Measurements from ENCODE around the gene STXBP5L. TPM values are rescaled to one million over a fixed set of nuclear protein-coding genes. Genes with fewer than 3 reads are reported as not detected.
"Not testable (repeated sequence)": the region's sequence is repeated elsewhere in the genome, so short reads cannot be mapped to it uniquely, and the experiment has no call there.

STXBP5L gene
- total RNA-seq, 2 donors from 2014 or later: 0.97 to 3.6 TPM

DNA sequence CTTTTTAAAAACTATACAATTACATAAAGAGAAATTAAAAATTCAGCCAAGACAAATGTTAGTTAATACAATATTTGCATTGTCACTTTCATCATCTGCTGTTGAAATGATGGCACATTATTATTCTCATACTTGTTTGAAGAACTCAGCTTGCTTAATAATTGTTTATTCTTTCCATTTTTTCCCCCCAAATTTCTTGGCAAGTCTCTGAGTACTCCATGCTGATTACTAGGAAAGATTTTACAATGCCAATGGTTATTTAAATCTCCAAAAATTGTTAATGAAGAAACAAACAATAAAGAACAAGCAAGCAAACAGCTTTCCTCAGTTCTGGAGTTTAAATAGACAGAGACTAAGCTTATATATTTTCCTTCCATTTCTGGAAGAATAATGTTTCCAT lies 15.1 kb upstream of the STXBP5L start:
- Histone ChIP-seq H3K4me1 (ENCODE audit: control insufficient read depth, insufficient read depth, low read length) (no peaks in the 10 kb centered on the region), H3K27me3 (ENCODE audit: control insufficient read depth, insufficient read depth, low read length, poor library complexity, severe bottlenecking) (no peaks in the 10 kb centered on the region), H3K27ac (ENCODE audit: low read depth, low read length) (no peak overlapping the region), H3K9me3 (ENCODE audit: control insufficient read depth, low read length) (no peaks in the 10 kb centered on the region), H3K9ac (ENCODE audit: extremely low read depth, low read length, poor library complexity, severe bottlenecking) (no peak overlapping the region), H3K36me3 (ENCODE audit: control insufficient read depth, insufficient read depth, low read length) (no peaks in the 10 kb centered on the region), H3K4me3 (ENCODE audit: low read length) (no peak overlapping the region)
- no peak for DNase-seq
- no peaks in the 10 kb centered on the region for H3K36me3 Mint-ChIP-seq (ENCODE audit: low read depth)
- H3K27ac Mint-ChIP-seq: no peak overlapping the region
- TF ChIP-seq, protein P1, sequence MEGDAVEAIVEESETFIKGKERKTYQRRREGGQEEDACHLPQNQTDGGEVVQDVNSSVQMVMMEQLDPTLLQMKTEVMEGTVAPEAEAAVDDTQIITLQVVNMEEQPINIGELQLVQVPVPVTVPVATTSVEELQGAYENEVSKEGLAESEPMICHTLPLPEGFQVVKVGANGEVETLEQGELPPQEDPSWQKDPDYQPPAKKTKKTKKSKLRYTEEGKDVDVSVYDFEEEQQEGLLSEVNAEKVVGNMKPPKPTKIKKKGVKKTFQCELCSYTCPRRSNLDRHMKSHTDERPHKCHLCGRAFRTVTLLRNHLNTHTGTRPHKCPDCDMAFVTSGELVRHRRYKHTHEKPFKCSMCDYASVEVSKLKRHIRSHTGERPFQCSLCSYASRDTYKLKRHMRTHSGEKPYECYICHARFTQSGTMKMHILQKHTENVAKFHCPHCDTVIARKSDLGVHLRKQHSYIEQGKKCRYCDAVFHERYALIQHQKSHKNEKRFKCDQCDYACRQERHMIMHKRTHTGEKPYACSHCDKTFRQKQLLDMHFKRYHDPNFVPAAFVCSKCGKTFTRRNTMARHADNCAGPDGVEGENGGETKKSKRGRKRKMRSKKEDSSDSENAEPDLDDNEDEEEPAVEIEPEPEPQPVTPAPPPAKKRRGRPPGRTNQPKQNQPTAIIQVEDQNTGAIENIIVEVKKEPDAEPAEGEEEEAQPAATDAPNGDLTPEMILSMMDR (conservative IDR thresholded peaks at IDR 0.05): no peak
- H3K4me3 Mint-ChIP-seq: no peak overlapping the region
- H3K27me3 Mint-ChIP-seq (ENCODE audit: insufficient read depth): peaks cover 3% of the 10 kb centered on the region
- H3K4me1 Mint-ChIP-seq: no peaks in the 10 kb centered on the region
- H3K9me3 Mint-ChIP-seq: peaks cover 9% of the 10 kb centered on the region

DNA sequence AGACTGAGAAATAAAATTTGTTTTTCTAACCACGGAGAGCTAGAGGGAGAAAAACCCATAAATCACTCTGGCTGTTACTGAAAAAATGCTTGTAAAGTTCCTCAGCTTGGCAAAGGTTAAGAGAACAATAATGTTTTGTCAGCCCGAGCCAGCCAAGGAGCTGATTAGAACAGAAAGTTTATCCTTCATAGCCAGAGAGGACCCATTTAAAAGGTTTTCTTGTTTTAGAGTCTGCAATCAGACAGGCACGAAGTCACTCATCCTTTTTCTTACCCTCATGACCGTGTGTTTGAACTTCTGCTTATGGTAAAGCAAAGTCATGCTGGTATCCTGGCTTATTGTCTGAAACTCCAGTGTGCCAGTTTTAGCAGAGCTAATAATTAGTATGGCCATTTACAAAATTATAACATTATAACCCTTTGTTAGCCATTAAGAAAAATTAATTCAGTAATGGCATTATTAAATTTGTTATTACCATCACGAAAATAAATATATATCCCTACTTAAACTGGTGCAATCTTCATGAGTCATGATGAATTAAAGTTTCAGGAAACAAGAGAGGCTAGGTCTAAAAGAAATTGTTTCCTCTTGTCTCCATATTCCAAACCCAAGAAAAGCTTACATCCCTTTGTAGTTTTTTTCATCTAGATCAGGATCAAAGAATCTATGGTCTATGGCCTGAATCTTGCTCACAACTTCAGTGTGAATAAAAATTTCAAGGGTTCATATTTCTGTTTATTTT lies 13.5 kb upstream of the STXBP5L start:
- Histone ChIP-seq H3K27ac (ENCODE audit: low read depth, low read length) (no peak overlapping the region), H3K9ac (ENCODE audit: extremely low read depth, low read length, poor library complexity, severe bottlenecking) (no peak overlapping the region), H3K4me3 (ENCODE audit: low read length) (no peak overlapping the region), H3K9me3 (ENCODE audit: control insufficient read depth, low read length) (no peaks in the 10 kb centered on the region), H3K27me3 (ENCODE audit: control insufficient read depth, insufficient read depth, low read length, poor library complexity, severe bottlenecking) (no peaks in the 10 kb centered on the region), H3K36me3 (ENCODE audit: control insufficient read depth, insufficient read depth, low read length) (no peaks in the 10 kb centered on the region), H3K4me1 (ENCODE audit: control insufficient read depth, insufficient read depth, low read length) (no peaks in the 10 kb centered on the region)
- no peaks in the 10 kb centered on the region for H3K4me1 Mint-ChIP-seq
- no peak for DNase-seq
- TF ChIP-seq, protein P1 (conservative IDR thresholded peaks at IDR 0.05): no peak
- H3K27ac Mint-ChIP-seq: no peak overlapping the region
- peaks cover 5% of the 10 kb centered on the region for H3K27me3 Mint-ChIP-seq (ENCODE audit: insufficient read depth)
- no peaks in the 10 kb centered on the region for H3K36me3 Mint-ChIP-seq (ENCODE audit: low read depth)
- 69 to 79% methylated on average over 4 to 5 of the region's 5 CpGs for WGBS, 2 experiments (ENCODE audit: insufficient coverage in 1 of 2, insufficient read length in 1 of 2)
- H3K4me3 Mint-ChIP-seq: no peak overlapping the region
- H3K9me3 Mint-ChIP-seq: peaks cover 17% of the 10 kb centered on the region

DNA sequence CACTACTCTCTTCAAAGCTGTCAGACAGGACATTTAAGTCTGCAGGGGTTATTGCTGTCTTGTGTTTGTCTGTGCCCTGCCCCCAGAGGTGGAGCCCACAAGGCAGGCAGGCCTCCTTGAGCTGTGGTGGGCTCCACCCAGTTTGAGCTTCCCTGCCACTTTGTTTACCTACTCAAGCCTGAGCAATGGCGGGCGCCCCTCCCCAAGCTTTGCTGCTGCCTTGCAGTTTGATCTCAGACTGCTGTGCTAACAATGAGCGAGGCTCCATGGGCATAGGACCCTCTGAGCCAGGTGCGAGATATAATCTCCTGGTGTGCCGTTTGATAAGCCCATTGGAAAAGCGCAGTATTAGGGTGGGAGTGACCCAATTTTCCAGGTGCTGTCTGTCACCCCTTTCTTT lies 6.3 kb upstream of the STXBP5L start:
- H3K27me3 Mint-ChIP-seq (ENCODE audit: insufficient read depth): peaks cover 18% of the 10 kb centered on the region
- peaks cover 13% of the 10 kb centered on the region for H3K27me3 ChIP-seq (ENCODE audit: control insufficient read depth, insufficient read depth, low read length, poor library complexity, severe bottlenecking)
- 89 to 90% methylated on average over 2 to 6 of the region's 6 CpGs for WGBS, 2 experiments (ENCODE audit: insufficient coverage in 1 of 2, insufficient read length in 1 of 2)
- not testable (repeated sequence) for H3K36me3 ChIP-seq (ENCODE audit: control insufficient read depth, insufficient read depth, low read length); H3K36me3 Mint-ChIP-seq (ENCODE audit: low read depth); H3K4me3 Mint-ChIP-seq; DNase-seq; H3K4me3 ChIP-seq (ENCODE audit: low read length); H3K27ac ChIP-seq (ENCODE audit: low read depth, low read length); H3K9ac ChIP-seq (ENCODE audit: extremely low read depth, low read length, poor library complexity, severe bottlenecking); H3K4me1 Mint-ChIP-seq; H3K27ac Mint-ChIP-seq; H3K4me1 ChIP-seq (ENCODE audit: control insufficient read depth, insufficient read depth, low read length)
- H3K9me3 ChIP-seq (ENCODE audit: control insufficient read depth, low read length): peaks cover 11% of the 10 kb centered on the region
- peaks cover 40% of the 10 kb centered on the region for H3K9me3 Mint-ChIP-seq

DNA sequence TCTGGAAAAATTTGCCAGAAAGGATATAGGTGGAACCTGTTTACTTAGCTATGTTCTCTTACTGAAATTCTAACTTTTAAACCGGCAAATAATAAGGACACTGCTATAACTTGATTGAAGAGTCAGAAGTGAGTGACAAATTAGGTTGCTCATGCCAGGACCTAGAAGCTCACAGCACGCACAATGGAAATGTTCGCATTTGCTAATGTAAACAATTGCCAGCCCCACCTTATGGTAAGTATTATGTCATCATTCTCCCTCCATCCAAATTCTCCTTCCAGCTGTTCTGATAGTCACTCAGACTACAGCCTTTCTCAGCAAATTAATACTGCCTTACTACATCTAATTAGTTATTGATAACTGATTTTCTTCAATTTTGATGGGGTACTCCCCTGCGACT lies 4.8 kb upstream of the STXBP5L start:
- peaks cover 14% of the 10 kb centered on the region for H3K27me3 ChIP-seq (ENCODE audit: control insufficient read depth, insufficient read depth, low read length, poor library complexity, severe bottlenecking)
- H3K4me3 ChIP-seq (ENCODE audit: low read length): no peak overlapping the region
- whole genome bisulfite sequencing, 2 experiments (ENCODE audit: insufficient coverage in 1 of 2, insufficient read length in 1 of 2): 84 to 100% methylated on average over 2 to 4 of the region's 4 CpGs
- H3K4me1 Mint-ChIP-seq: peaks cover under 1% of the 10 kb centered on the region
- H3K9me3 ChIP-seq (ENCODE audit: control insufficient read depth, low read length): peaks cover 11% of the 10 kb centered on the region
- no peaks in the 10 kb centered on the region for H3K36me3 Mint-ChIP-seq (ENCODE audit: low read depth)
- no peaks in the 10 kb centered on the region for H3K4me1 ChIP-seq (ENCODE audit: control insufficient read depth, insufficient read depth, low read length)
- no peak for DNase-seq
- H3K9me3 Mint-ChIP-seq: peaks cover 35% of the 10 kb centered on the region
- H3K27ac ChIP-seq (ENCODE audit: low read depth, low read length): no peak overlapping the region
- H3K27ac Mint-ChIP-seq: no peak overlapping the region
- no peak overlapping the region for H3K4me3 Mint-ChIP-seq
- H3K27me3 Mint-ChIP-seq (ENCODE audit: insufficient read depth): peaks cover 23% of the 10 kb centered on the region
- no peak overlapping the region for H3K9ac ChIP-seq (ENCODE audit: extremely low read depth, low read length, poor library complexity, severe bottlenecking)
- TF ChIP-seq, protein P1 (conservative IDR thresholded peaks at IDR 0.05): no peak
- H3K36me3 ChIP-seq (ENCODE audit: control insufficient read depth, insufficient read depth, low read length): no peaks in the 10 kb centered on the region
